ENCODE results near the gene CD22.

Gene CD22

GRCh38 chr19:35296644-35297514 is 32.1 kb upstream of the CD22 start:
- no peak for DNase-seq

GRCh38 chr19:35297515-35297848 is 31.5 kb upstream of the CD22 start:
- no peak for DNase-seq

- DNase-seq: no peak
These were observed 31.1 kb upstream of the CD22 start for GRCh38 chr19:35297922-35298321.

GRCh38 chr19:35298561-35298972 is 30.4 kb upstream of the CD22 start:
- DNase-seq: no peak

- DNase-seq: no peak
These were observed 29.3 kb upstream of the CD22 start for GRCh38 chr19:35299523-35300338.

GRCh38 chr19:35300339-35300649 is 28.7 kb upstream of the CD22 start:
- DNase-seq: no peak

GRCh38 chr19:35301961-35302360 is 27.0 kb upstream of the CD22 start:
- no peak for DNase-seq

- DNase-seq: no peak
These were observed 26.5 kb upstream of the CD22 start for GRCh38 chr19:35302446-35302845.

GRCh38 chr19:35303357-35303915 is 25.6 kb upstream of the CD22 start:
- DNase-seq: no peak

- no peak for DNase-seq
These were observed 25.0 kb upstream of the CD22 start for GRCh38 chr19:35304036-35304435.

- no peak for DNase-seq
These were observed 23.8 kb upstream of the CD22 start for GRCh38 chr19:35305181-35305580.

GRCh38 chr19:35306473-35307246 is 22.3 kb upstream of the CD22 start:
- DNase-seq: no peak

- DNase-seq: no peak
These were observed 21.1 kb upstream of the CD22 start for GRCh38 chr19:35307931-35308330.

GRCh38 chr19:35308910-35309309 is 20.1 kb upstream of the CD22 start:
- no peak for DNase-seq

- no peak for DNase-seq
These were observed 19.3 kb upstream of the CD22 start for GRCh38 chr19:35309481-35310279.

- DNase-seq: no peak
These were observed 18.7 kb upstream of the CD22 start for GRCh38 chr19:35310331-35310730.

GRCh38 chr19:35310811-35311465 is 18.0 kb upstream of the CD22 start:
- no peak for DNase-seq

- DNase-seq: no peak
These were observed 16.9 kb upstream of the CD22 start for GRCh38 chr19:35311901-35312665.

GRCh38 chr19:35313587-35313986 is 15.4 kb upstream of the CD22 start:
- DNase-seq: no peak

- DNase-seq: no peak
These were observed 15.0 kb upstream of the CD22 start for GRCh38 chr19:35314031-35314430.

Data from effector CD4-positive, alpha-beta T cell (primary cell).